Mucosa of stomach (tissue), 1 donor: ENCODE measurements around the gene PROSER3.

Experiments
- H3K27me3 ChIP-seq: one replicate; pipeline ENCODE4 v1.7.0; 2013; ENCODE audit warnings: mild to moderate bottlenecking, low read length; ENCODE audit not compliant: control insufficient read depth, insufficient read depth
- H3K36me3 ChIP-seq: one replicate; pipeline ENCODE4 v1.7.0; 2013; ENCODE audit warnings: low read length; ENCODE audit not compliant: control insufficient read depth, insufficient read depth
- H3K4me1 ChIP-seq: one replicate; pipeline ENCODE4 v1.7.0; 2013; ENCODE audit warnings: mild to moderate bottlenecking, low read length; ENCODE audit not compliant: control insufficient read depth, insufficient read depth
- H3K4me3 ChIP-seq: one replicate; pipeline ENCODE4 v1.7.0; 2013; ENCODE audit warnings: low read length
- H3K9ac ChIP-seq: one replicate; pipeline ENCODE4 v1.7.0; 2013; ENCODE audit warnings: mild to moderate bottlenecking, low read length, moderate library complexity
- H3K9me3 ChIP-seq: one replicate; pipeline ENCODE4 v1.7.0; 2013; ENCODE audit warnings: mild to moderate bottlenecking, low read length, moderate library complexity; ENCODE audit not compliant: control insufficient read depth
- donor health status: Pancreatic carcinoma.

PROSER3 gene

DNA sequence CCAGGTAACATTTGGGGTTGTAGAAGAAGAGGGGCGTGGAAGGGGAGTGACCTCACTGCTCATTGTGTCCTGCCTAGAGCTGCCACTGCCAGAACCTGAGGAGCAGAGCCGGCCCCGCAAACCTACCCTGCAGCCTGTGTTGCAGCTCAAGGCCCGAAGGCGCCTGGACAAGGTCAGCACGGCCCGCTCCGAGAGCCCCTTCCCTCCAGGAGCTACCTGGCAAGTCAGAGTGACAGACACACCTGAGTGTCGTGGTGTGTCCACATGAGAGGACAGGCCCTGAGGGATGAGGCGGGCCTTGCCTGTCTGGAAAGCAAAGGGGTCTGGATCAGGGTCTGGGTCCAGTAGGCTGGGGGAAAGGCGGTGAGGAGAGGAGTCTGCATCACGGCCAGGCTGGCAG, 33.4 kb upstream of the PROSER3 start:
- Histone ChIP-seq H3K9ac (no peak overlapping the region), H3K36me3 (peaks cover 17% of the 10 kb centered on the region), H3K9me3 (no peaks in the 10 kb centered on the region), H3K4me1 (peaks cover under 1% of the 10 kb centered on the region), H3K27me3 (no peaks in the 10 kb centered on the region), H3K4me3 (no peak overlapping the region)

DNA sequence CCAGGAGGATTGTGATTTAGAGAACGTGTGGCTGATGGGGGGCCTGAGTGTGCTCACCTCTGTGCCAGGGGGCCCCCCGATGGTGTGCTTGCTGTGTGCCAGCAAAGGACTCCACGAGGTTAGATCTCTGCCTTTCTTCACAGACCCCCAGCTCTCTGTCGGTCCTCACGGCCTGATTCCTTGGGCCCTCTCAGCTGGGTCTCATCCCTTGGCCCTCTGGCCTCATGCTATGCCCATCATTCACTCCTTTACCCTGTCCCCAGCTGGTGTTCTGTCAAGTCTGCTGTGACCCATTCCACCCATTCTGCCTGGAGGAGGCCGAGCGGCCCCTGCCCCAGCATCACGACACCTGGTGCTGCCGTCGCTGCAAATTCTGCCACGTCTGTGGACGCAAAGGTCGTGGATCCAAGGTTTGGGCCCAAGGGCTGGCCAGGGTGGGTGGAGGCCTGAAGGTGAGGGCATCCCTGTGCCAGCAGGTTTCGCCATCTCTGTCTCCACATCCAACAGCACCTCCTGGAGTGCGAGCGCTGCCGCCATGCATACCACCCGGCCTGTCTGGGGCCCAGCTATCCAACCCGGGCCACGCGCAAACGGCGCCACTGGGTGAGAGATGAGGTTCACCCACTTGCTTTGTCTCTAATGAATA, 32.6 kb upstream of the PROSER3 start:
- H3K9me3 ChIP-seq, result no peaks in the 10 kb centered on the region
- peaks cover 24% of the 10 kb centered on the region for H3K36me3 ChIP-seq
- H3K4me1 ChIP-seq, result no peaks in the 10 kb centered on the region
- no peaks in the 10 kb centered on the region for H3K27me3 ChIP-seq
- H3K9ac ChIP-seq, result no peak overlapping the region
- no peak overlapping the region for H3K4me3 ChIP-seq

DNA sequence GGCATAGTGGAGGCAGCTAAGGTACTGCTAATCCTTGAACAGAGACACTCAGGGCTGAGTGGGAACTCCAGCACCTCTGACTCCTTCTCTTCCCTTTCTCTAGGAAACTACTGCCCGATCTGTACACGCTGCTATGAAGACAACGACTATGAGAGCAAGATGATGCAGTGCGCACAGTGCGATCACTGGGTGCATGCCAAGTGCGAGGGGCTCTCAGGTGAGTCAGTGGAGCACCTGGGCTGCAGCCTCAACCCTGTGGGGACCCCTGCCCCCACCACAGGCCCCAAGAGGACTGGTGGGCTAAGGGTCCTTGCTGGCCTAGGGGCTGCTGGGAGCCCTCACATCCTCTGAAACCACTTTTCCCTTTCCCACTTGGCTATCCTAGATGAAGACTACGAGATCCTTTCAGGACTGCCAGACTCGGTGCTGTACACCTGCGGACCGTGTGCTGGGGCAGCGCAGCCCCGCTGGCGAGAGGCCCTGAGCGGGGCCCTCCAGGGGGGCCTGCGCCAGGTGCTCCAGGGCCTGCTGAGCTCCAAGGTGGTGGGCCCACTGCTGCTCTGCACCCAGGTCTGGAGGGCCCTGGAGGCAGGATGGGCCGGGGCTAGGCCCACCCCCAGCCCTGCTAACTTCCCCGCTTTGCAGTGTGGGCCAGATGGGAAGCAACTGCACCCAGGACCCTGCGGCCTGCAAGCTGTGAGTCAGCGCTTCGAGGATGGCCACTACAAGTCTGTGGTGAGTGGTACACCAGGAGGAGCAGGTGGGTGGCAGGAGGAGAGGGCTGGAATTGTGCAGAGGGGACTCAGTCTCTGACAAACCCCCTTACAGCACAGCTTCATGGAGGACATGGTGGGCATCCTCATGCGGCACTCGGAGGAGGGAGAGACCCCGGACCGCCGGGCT, 30.7 kb upstream of the PROSER3 start:
- peaks cover 9% of the 10 kb centered on the region for H3K4me1 ChIP-seq
- no peaks in the 10 kb centered on the region for H3K9me3 ChIP-seq
- H3K9ac ChIP-seq, result no peak overlapping the region
- no peaks in the 10 kb centered on the region for H3K27me3 ChIP-seq
- peaks cover 26% of the 10 kb centered on the region for H3K36me3 ChIP-seq
- H3K4me3 ChIP-seq, result no peak overlapping the region

DNA sequence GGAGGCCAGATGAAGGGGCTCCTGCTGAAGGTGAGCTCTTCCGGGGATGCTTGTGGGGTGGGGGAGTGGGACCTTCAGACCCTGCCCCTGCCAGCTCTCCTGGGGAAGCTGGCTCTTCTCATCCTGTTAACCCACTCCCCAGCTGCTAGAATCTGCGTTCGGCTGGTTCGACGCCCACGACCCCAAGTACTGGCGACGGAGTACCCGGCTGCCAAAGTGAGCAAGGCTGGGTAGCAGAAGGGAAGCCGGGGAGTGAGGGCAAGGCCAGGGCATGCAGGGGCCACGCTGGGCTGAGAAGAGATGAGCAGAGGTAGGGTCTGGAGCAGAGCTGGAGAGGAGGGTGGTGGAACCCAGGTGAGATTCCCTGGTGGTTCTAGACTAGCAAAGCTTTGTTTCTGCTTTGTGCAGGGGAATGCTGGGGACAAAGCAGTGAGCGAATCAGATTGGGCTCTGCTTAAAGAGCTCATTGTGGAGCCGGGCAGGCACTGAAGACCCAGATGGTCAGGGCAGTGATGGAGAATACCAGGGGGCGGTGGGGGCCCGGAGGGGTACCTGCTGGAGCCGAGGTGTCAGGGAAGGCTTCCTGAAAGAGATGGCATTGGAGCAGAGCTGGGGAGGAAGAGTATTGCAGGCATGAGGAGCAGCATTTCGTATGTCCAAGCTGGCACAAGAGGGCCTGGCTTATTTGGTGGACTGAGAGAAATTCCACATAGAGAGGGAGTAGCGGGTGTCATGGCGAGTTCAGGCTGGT, 29.8 kb upstream of the PROSER3 start:
- Histone ChIP-seq H3K9me3 (no peaks in the 10 kb centered on the region), H3K36me3 (peaks cover 23% of the 10 kb centered on the region), H3K4me1 (peaks cover 9% of the 10 kb centered on the region), H3K27me3 (no peaks in the 10 kb centered on the region), H3K4me3 (no peak overlapping the region), H3K9ac (no peak overlapping the region)

DNA sequence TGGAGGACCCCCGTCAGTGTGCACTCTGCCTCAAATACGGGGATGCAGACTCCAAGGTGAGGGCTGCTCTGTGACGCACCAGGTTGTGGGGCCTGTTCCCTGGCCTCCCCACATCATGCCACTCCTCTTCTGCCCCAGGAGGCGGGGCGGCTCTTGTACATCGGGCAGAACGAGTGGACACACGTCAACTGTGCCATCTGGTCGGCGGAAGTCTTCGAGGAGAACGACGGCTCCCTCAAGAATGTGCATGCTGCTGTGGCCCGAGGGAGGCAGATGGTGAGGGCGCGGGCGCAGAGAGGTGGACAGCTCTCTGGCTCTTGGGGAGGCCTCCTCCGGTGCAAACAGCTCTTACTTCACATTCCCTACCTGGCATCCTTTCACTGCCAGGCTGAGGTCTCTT, 29.0 kb upstream of the PROSER3 start:
- Histone ChIP-seq H3K9ac (no peak overlapping the region), H3K9me3 (no peaks in the 10 kb centered on the region), H3K36me3 (peaks cover 24% of the 10 kb centered on the region), H3K27me3 (no peaks in the 10 kb centered on the region), H3K4me1 (peaks cover 9% of the 10 kb centered on the region), H3K4me3 (no peak overlapping the region)

DNA sequence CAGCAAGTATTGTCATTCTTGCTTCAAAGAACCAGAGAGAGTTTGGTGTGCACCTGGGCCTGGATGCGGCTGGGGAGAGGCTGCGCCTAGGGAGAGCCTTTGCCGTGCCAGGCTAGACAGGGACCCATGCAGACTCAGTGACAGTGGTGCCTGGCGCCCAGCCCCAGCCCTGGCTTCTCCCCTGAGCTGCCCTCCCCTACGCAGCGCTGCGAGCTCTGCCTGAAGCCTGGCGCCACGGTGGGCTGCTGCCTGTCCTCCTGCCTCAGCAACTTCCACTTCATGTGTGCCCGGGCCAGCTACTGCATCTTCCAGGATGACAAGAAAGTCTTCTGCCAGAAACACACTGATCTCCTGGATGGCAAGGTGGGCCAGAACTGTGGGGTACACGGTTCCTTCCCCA, 28.2 kb upstream of the PROSER3 start:
- Histone ChIP-seq H3K36me3 (peaks cover 25% of the 10 kb centered on the region), H3K4me3 (no peak overlapping the region), H3K27me3 (no peaks in the 10 kb centered on the region), H3K4me1 (peaks cover 9% of the 10 kb centered on the region), H3K9ac (no peak overlapping the region), H3K9me3 (no peaks in the 10 kb centered on the region)

DNA sequence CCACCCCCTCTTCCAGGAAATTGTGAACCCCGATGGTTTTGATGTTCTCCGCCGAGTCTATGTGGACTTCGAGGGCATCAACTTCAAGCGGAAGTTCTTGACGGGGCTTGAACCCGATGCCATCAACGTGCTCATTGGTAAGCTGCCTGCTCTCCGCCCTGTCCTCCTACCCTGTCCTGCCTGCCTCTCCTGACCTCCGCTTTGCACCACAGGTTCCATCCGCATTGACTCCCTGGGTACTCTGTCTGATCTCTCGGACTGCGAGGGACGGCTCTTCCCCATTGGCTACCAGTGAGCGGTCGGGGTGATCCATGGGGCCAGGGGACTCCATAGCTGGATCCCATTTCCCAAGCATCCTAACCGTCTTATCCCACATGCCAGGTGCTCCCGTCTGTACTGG, 27.6 kb upstream of the PROSER3 start:
- no peak overlapping the region for H3K9ac ChIP-seq
- H3K36me3 ChIP-seq, result peaks cover 25% of the 10 kb centered on the region
- H3K4me1 ChIP-seq, result peaks cover 9% of the 10 kb centered on the region

DNA sequence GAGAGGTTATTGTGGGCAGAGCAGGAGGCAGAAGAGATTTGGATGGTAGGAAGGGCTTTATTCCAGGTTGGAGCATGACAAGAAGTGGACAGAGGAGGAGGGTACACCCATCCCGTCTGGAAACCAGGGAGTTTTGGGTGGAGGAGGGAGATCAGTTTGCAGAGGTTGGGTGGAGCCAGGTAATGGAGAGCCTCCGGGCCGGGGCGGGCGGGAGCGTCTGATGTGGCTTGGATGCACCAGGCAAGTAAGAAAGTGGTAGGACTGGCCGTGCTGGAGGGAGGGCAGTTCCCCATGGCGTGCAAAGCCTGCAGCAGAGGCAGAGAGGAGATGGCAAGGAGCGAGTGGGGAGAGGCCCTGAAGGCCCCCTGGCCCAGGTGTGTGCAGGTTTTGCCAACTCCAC, 26.6 kb upstream of the PROSER3 start:
- Histone ChIP-seq H3K4me1 (peaks cover 9% of the 10 kb centered on the region), H3K4me3 (no peak overlapping the region), H3K36me3 (peaks cover 25% of the 10 kb centered on the region), H3K9ac (peak overlapping the region; percentile 39), H3K27me3 (no peaks in the 10 kb centered on the region), H3K9me3 (no peaks in the 10 kb centered on the region)

More for the DNA sequence above, 27.6 kb upstream of the PROSER3 start:
- Histone ChIP-seq H3K27me3 (no peaks in the 10 kb centered on the region), H3K4me3 (no peak overlapping the region), H3K9me3 (no peaks in the 10 kb centered on the region)

DNA sequence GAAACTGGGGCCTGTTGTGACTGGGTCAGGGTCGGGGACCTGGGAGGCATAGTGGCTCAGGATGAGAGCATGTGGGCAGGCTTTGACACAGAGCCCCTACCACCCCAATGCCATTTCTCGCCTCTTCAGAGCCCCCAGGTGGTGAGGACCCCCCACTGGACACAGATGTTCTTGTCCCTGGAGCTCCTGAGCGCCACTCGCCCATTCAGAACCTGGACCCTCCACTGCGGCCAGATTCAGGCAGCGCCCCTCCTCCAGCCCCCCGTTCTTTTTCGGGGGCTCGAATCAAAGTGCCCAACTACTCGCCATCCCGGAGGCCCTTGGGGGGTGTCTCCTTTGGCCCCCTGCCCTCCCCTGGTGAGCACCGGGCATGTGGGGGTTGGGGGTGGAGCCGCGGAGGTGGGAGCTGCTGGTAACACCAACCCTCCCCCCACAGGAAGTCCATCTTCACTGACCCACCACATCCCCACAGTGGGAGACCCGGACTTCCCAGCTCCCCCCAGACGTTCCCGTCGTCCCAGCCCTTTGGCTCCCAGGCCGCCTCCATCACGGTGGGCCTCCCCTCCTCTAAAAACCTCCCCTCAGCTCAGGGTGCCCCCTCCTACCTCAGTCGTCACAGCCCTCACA, 26.1 kb upstream of the PROSER3 start:
- Histone ChIP-seq H3K36me3 (peaks cover 29% of the 10 kb centered on the region), H3K4me3 (no peak overlapping the region)

DNA sequence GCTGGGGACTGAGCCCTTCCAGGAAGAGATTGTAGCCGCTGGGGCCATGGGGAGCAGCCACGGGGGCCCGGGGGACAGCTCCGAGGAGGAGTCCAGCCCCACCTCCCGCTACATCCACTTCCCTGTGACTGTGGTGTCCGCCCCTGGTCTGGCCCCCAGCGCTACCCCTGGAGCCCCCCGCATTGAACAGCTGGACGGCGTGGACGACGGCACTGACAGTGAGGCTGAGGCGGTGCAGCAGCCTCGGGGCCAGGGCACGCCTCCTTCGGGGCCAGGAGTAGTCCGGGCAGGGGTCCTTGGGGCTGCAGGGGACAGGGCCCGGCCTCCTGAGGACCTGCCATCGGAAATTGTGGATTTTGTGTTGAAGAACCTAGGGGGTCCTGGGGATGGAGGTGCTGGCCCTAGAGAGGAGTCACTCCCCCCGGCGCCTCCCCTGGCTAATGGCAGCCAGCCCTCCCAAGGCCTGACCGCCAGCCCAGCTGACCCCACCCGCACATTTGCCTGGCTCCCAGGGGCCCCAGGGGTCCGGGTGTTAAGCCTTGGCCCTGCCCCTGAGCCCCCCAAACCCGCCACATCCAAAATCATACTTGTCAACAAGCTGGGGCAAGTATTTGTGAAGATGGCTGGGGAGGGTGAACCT, 25.3 kb upstream of the PROSER3 start:
- Histone ChIP-seq H3K4me1 (peaks cover 9% of the 10 kb centered on the region), H3K27me3 (no peaks in the 10 kb centered on the region), H3K4me3 (no peak overlapping the region), H3K9ac (no peak overlapping the region), H3K36me3 (peaks cover 27% of the 10 kb centered on the region), H3K9me3 (no peaks in the 10 kb centered on the region)

More for the DNA sequence above, 26.1 kb upstream of the PROSER3 start:
- Histone ChIP-seq H3K4me1 (peaks cover 9% of the 10 kb centered on the region), H3K9me3 (no peaks in the 10 kb centered on the region), H3K9ac (no peak overlapping the region), H3K27me3 (no peaks in the 10 kb centered on the region)
